HepG2 (cell line): Measurements from ENCODE around the gene YIF1B. TPM values are rescaled to one million over a fixed set of nuclear protein-coding genes. Genes with fewer than 3 reads are reported as not detected.

Source experiments
- CBFB ChIP-seq: sonication (generic); formaldehyde crosslinking; IDR thresholded peaks from 2 replicates; pipeline ENCODE4 v1.4.0; 2020; ENCODE audit warnings: missing genetic modification reagents
- CREB3 ChIP-seq: sonication (generic); formaldehyde crosslinking; IDR thresholded peaks from 2 replicates; pipeline ENCODE4 v1.5.0; 2020; ENCODE audit warnings: missing genetic modification reagents
- ETV5 ChIP-seq: IDR thresholded peaks from 2 replicates; pipeline ENCODE4 v1.6.1; 2018; ENCODE audit warnings: missing biosample characterization, missing genetic modification reagents, inconsistent platforms, borderline replicate concordance
- EZH2 ChIP-seq: conservative IDR thresholded peaks from 2 replicates; pipeline ENCODE4 v1.6.1; 2012; ENCODE audit warnings: mild to moderate bottlenecking, low read depth, low read length, moderate library complexity
- GLMP ChIP-seq: sonication (generic); formaldehyde crosslinking; IDR thresholded peaks from 2 replicates; pipeline ENCODE4 v1.9.0; 2021; ENCODE audit warnings: missing genetic modification reagents, mild to moderate bottlenecking, borderline replicate concordance
- KLF9 ChIP-seq: IDR thresholded peaks from 2 replicates; pipeline ENCODE4 v1.6.1; 2016; ENCODE audit warnings: low read depth
- LRRFIP1 ChIP-seq: sonication (generic); formaldehyde crosslinking; conservative IDR thresholded peaks from 2 replicates; pipeline ENCODE4 v1.4.0; 2020; ENCODE audit warnings: missing genetic modification reagents
- NFYB ChIP-seq: sonication (generic); formaldehyde crosslinking; IDR thresholded peaks from 2 replicates; pipeline ENCODE4 v1.4.0; 2020; ENCODE audit warnings: missing genetic modification reagents
- PCBP1 ChIP-seq: fragments of 200-400 bp; formaldehyde crosslinking; IDR thresholded peaks from 2 replicates; pipeline ENCODE4 v1.6.1; 2017; ENCODE audit warnings: mild to moderate bottlenecking, low read depth, low read length, borderline replicate concordance
- PITX1 ChIP-seq: sonication (generic); formaldehyde crosslinking; IDR thresholded peaks from 2 replicates; pipeline ENCODE4 v1.5.1; 2020; ENCODE audit warnings: mild to moderate bottlenecking, missing genetic modification reagents
- ZBTB2 ChIP-seq: sonication (generic); formaldehyde crosslinking; IDR thresholded peaks from 2 replicates; pipeline ENCODE4 v1.8.0; 2022; ENCODE audit warnings: low read depth, missing genetic modification reagents
- ZBTB3 ChIP-seq: sonication (generic); formaldehyde crosslinking; IDR thresholded peaks from 2 replicates; pipeline ENCODE4 v1.4.0; 2020; ENCODE audit warnings: low read depth, mild to moderate bottlenecking, moderate library complexity, missing genetic modification reagents, borderline replicate concordance
- ZBTB34 ChIP-seq: sonication (generic); formaldehyde crosslinking; IDR thresholded peaks from 2 replicates; pipeline ENCODE4 v1.8.0; 2022; ENCODE audit warnings: mild to moderate bottlenecking, missing genetic modification reagents
- ZNF670 ChIP-seq: sonication (generic); formaldehyde crosslinking; IDR thresholded peaks from 2 replicates; pipeline ENCODE4 v1.8.0; 2022; ENCODE audit warnings: mild to moderate bottlenecking, missing genetic modification reagents, borderline replicate concordance
- ZNF687 ChIP-seq: sonication (generic); formaldehyde crosslinking; IDR thresholded peaks from 2 replicates; pipeline ENCODE4 v1.5.1; 2020; ENCODE audit warnings: mild to moderate bottlenecking, missing genetic modification reagents, moderate library complexity
- ZNF703 ChIP-seq: sonication (generic); formaldehyde crosslinking; IDR thresholded peaks from 2 replicates; pipeline ENCODE4 v1.5.1; 2020; ENCODE audit warnings: missing genetic modification reagents, mild to moderate bottlenecking, moderate library complexity, borderline replicate concordance
- ZSCAN30 ChIP-seq: sonication (generic); formaldehyde crosslinking; IDR thresholded peaks from 2 replicates; pipeline ENCODE4 v1.5.0; 2020; ENCODE audit warnings: mild to moderate bottlenecking, missing genetic modification reagents
- polyA plus RNA-seq, 8 experiments: library from polyadenylated mRNA; depleted of rRNA in 3 of 8; stranded (reverse) in 7 of 8; unstranded in 1 of 8; fragments of >200 nt; fragmentation: Illumina TruSeq in 4 of 8; extraction: Trizol in 4 of 8; gene quantifications; 2 replicates each; pipeline versions ENCODE4 v1.2.1 to v1.2.3, GENCODE V29; 2011 to 2016; ENCODE audit warnings: low read depth in 4 of 8, missing spikeins in 1 of 8, mixed read lengths in 1 of 8; ENCODE audit not compliant: insufficient read depth in 1 of 8
- total RNA-seq, 5 experiments: library from RNA; depleted of rRNA; stranded (reverse); fragments of >200 nt; fragmentation: Illumina TruSeq; extraction: Trizol; gene quantifications; 2 replicates each; pipeline ENCODE4 v1.2.3, GENCODE V29; 2016; ENCODE audit warnings: low read depth in 1 of 5

The YIF1B gene
- total and polyA plus RNA-seq, 2 of the 13 experiments (the other 11 are each of a cell fraction or from before 2014, with no cell fraction given): 41.4 to 85.2 TPM

GRCh38 chr19:38335949-38336637 lies 20.3 kb upstream of the YIF1B start (continued):
- peak; percentile 36 for TF ChIP-seq ZNF687
- TF ChIP-seq ZBTB2 (CRISPR knock-in tag): no peak
- TF ChIP-seq CBFB (CRISPR knock-in tag): no peak
- TF ChIP-seq CREB3 (CRISPR knock-in tag): no peak
- TF ChIP-seq ETV5: peak; percentile 43; the same call in 1 of the 2 replicates
- TF ChIP-seq NFYB (CRISPR knock-in tag): peak; percentile 75
- TF ChIP-seq ZSCAN30: no peak
- TF ChIP-seq LRRFIP1: no peak
- no peak for TF ChIP-seq KLF9 (CRISPR knock-in tag)
- no peak for TF ChIP-seq ZNF703
- TF ChIP-seq EZH2: no peak
- TF ChIP-seq PITX1 (CRISPR knock-in tag): no peak
- 0 out of 2 replicates have a peak, but pooled peaks have one; percentile 31 for TF ChIP-seq ZBTB3 (CRISPR knock-in tag)
- TF ChIP-seq GLMP: no peak
- peak; percentile 67; the same call in 1 of the 2 replicates for TF ChIP-seq ZNF670 (CRISPR knock-in tag)
- no peak for TF ChIP-seq ZBTB34 (CRISPR knock-in tag)
- no peak for TF ChIP-seq PCBP1
